Erythroblast (primary cell): Measurements from ENCODE around the gene ZDHHC11.
"Not testable (repeated sequence)": the region's sequence is repeated elsewhere in the genome, so short reads cannot be mapped to it uniquely, and the experiment has no call there.

Experiments
- DNase-seq, 2 experiments: peaks; one replicate each; lab custom pipeline; 2025; lab: John Stamatoyannopoulos, UW
- GATA1 ChIP-seq: IDR thresholded peaks from 2 replicates; pipeline ENCODE4 v1.6.1; 2011; ENCODE audit warnings: low read depth, mild to moderate bottlenecking, control low read depth, low read length, moderate library complexity
- POLR2A ChIP-seq: IDR thresholded peaks from 2 replicates; pipeline ENCODE4 v1.6.1; 2011; ENCODE audit warnings: mild to moderate bottlenecking, low read length

Gene ZDHHC11

DNA sequence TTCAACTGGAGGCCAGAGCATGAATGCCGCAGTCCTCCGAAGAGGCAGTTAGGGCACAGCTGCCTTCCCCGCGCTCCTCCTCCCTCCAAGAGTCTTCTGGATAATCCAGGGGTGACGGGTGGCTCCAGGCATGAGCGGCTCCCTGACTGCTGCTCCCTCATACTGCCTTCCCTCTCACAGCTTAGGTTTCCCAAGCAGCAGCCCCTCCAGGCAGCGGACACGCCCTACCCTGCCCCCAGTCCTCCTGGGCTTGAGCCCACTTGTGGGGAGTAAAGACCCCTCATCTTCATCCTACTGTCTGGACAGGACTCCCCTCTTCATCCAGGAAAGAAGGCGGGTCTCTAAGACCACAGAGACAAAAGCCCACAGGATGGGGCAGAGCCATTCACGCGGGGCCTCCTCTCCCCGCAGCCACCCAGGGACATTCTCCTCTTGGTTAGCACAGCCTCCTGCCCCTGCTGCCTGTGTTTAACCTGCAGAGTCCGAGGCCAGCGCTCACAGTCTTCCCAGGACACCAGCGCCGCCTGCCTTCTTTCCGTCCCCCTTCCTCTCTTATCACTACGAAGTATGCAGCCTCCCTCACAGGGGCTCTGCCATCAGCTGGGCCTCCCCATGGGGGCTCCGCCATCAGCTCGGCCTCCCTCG lies 5.6 kb downstream of the ZDHHC11 start:
- DNase-seq, result not testable (repeated sequence)

DNA sequence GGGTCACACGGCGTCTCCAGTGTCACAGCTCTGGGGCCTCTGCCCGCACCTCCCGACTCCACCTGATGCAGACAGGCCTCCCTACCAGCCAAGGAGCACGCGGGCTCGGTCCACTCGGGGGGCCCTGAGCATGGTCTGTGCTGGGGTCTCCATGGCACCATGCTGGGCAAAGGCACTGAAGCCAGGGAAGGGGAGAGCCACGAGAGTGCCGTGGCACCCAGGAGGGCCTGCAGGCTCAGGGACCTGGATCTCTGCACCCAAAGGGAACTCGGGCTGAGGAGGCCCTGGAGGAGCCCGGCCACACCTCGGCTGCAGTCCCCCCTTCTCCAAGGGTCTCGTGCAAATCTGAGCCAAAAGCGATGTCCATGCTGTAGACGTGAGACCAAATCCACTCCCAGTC lies 6.4 kb downstream of the ZDHHC11 start:
- not testable (repeated sequence) for DNase-seq

DNA sequence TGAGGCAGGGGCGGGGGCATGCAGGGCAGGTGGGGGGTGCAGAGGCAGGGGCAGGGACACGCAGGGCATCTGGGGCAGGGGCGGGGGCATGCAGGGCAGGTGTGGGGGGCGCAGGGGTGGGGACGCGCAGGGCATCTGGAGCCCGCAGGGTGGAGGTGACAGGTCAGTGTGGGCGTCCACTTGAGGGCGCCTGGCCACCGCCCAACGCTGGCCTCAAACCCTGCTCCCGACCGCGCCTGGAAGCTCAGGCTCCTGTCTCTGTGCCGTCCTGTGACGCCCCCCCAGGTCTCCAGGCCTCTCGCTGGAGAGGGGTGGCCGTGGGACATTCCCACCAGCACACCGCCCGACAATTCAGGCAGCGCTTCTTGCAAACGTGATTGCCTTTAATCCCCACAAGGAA lies 6.9 kb downstream of the ZDHHC11 start:
- DNase-seq, result not testable (repeated sequence)

DNA sequence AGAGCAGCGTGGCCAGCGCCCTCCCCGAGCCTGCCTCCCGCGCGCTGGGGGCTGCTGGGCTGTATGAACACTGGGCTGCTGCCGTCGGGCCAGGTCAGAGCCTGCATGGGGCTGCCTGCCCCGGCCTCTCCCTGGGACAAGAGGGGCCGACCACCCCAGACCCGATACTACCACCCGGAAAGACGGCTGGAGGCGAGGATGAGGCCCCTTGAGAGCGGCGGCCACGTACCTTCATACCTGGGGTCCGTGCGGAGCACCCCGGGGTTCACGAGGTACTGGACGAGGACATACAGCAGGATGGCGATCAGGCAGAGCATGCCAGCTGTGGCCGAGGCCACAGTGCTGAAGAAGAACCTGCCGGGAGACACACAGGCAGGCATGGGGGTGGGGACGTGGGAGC lies 7.4 kb downstream of the ZDHHC11 start:
- DNase-seq, result not testable (repeated sequence)

DNA sequence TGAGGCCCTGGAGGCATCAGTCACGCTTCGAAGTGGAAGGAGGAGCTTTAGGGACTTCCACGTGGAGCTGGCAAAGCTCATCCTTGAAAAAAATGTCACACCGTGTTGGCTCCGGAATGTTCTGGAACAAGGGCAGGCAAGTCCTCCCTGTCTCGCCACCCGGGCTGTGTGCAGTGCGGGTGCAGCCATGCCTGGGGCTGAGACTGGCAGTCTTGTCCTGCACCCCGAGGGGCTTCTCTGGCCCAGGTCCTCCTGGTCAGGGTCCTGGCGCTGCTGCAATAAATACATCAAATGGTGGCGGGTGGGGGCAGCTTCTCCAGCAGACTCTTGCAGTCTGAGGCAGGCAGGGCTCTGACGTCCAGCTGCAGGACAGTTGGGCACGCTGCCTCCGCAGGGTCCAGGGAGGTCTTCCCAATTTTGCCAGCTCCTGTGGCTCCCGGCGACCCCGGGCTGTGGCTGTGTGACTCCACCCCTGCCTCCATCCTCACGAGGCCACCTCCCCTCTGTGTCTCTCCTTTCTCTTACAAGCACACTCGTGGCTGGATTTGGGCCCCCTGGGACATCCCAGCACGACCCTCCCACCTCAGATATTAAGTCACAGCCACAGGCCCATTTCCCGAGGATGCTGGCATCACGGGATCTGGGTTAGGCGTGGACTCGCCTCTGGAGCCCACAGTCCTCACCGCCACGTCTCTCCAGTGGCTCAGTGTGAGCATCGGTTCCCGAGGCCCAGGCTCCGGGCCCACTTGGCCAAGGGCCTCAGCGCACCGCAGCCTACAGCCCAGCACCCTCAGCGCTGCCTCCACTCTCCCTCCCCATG lies 8.2 kb downstream of the ZDHHC11 start:
- not testable (repeated sequence) for DNase-seq

DNA sequence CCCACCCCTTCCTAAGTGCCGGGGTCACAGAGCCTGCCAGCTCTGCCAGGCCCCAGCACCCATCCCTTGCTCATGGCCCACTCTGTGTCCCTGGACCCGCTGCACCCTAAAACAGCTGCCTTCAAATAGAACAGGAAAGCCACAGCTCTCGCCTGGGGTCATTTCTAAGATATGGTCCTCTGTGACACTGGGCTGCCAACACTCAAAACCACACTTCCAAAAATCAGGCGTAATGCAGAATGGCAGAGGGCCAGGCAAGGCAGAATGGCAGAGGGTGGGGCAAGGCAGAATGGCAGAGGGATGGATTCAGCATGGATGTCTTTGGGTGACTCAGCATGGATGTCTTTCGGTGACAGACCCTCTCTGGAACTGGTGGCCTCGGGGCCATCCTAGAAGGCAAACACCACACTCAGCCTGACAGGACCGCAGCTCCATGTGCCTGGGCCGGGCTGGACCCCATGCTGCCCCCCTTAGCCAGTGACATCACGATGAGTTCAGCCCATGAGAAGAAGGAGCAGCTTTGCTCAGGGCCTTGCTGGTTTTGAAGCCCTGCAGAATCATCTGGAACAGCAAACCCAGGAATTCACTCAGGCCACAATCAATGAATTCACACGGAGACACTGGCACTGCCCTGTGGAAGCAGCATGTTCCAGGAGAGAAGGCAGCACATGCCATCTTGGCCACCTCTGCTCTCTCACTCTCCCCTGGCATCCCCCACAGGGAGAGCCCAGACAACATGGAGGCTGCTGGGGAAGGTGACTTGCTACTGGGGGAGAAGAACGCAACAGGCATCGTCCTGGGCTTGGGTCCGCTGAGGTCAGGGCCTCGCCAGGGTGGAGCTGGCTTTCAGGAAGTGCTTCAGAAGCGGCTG lies 9.0 kb downstream of the ZDHHC11 start:
- not testable (repeated sequence) for DNase-seq

DNA sequence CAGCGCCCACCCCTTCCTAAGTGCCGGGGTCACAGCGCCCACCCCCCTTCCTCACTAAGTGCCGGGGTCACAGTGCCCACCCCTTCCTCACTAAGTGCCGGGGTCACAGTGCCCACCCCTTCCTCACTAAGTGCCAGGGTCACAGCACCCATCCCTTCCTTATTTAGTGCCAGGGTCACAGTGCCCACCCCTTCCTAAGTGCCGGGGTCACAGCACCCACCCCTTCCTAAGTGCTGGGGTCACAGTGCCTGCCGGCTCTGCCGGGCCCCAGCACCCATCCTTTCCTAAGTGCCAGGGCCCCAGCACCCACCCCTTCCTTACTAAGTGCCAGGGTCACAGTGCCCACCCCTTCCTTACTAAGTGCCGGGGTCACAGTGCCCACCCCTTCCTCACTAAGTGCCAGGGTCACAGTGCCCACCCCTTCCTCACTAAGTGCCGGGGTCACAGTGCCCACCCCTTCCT lies 9.8 kb downstream of the ZDHHC11 start:
- not testable (repeated sequence) for DNase-seq

DNA sequence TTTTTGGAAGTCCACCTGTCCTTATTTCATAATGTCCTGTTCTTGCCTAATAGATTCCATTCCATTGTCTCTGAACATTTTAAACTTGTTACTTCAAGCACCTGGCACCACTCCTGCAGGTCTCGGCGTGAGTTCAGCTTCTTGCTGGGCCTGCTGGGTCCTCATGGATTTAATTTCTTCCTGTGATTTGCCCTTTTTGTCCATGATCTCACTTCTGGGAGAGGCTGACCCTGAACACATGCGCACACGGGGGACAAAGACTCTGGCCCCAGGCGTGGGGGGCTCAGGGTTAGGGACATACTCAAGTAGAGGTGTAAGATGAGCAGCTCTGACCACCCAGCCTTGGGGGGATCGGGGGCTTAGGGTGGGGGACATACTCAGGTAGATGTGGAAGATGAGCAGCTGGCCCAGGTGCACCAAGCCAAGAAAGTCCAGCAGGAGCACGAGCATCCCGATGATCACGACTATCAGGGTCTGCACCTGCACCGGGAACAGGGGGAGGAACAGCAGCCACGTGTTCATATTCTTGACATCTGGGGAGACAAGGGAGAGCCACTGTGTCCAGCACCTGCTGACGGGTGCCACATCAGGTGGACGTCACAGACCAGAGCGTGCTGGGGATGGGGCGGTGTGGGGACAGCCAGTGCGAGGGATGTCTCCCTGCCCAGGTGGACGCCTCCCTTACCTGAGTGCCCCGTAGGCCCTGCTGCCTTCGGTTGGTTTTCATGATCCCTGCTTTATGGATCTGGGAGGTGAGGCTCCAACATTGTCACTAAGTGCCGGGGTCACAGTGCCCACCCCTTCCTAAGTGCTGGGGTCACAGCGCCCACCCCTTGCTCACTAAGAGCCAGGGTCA lies 10.4 kb downstream of the ZDHHC11 start:
- not testable (repeated sequence) for DNase-seq

DNA sequence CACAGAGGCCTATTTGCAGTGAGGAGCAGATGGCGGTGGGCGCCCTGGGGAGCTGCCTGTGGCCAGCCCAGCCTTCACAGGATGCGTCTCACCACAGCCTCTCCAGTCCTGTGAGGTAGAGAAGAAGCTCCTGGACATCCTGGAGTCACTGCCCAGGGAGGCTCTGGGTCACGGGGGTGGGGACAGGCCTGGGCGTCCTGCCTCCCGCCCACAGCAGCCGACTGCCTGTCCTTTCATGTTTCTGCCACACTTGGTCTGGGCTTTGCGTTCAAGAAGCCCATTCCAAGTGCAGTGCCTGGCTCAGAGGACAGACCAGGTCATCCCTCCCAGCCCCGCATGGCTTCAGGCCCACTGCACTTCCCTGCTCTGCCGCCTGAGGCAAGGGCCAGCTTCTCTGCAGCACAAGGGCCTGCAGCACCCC lies 12.3 kb downstream of the ZDHHC11 start:
- DNase-seq, result not testable (repeated sequence)

DNA sequence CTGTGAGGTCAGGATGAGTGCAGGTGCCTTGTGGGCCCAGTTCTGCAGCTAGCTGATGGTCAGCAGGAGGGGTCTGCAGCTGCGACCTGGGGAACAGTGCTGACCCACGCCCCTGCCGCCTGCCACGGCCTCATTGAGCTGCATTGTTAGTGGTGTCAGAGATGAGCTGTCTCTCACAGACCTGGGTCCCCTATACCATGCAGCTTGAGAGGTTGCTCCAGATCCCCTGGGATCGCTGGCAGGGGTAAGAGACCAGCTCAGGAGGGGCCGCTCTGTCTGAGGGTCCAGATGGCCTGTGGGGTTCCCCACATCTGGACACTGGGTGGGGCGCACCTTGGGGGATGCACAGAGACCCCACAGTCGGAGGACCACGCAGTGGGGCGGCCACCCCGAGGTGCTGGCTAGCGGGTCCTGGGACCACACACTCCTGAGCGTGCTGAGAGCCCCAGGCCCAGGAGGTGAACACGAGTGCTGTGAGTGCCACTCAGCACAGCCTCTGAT lies 13.1 kb downstream of the ZDHHC11 start:
- not testable (repeated sequence) for DNase-seq

DNA sequence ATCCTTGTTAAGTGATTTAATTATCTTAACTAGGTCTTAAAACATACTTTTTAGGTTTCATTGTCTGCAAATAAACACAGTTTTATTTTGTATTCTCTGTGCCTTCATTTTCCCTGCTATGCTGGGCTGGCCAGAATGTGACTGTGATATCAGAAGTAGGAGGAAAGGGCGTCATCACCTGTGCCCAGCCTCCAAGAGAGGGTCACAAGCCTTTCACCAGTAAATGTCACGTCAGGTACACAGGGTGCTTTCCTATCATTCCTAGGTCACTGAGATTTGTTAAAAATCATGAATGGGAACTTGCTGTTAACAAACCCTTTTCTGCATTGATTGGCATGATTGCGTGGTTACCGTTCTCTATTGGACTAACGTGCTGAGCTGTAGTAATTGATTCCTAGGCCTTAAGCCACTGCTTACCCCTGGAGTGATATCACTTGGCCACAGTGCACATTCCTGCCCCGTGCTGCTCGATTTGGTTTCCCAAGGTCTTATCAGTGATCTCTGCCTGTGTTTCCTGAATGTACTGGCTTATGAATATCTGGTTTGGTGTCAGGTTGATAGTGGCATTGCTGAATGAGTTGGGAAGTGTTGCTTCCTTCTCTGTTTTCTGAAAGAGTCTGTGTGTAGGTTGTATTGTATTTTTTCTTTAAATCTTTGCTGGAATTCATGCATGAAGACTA lies 14.7 kb downstream of the ZDHHC11 start:
- DNase-seq, result peak in 1 of 2 experiments; percentile 27

DNA sequence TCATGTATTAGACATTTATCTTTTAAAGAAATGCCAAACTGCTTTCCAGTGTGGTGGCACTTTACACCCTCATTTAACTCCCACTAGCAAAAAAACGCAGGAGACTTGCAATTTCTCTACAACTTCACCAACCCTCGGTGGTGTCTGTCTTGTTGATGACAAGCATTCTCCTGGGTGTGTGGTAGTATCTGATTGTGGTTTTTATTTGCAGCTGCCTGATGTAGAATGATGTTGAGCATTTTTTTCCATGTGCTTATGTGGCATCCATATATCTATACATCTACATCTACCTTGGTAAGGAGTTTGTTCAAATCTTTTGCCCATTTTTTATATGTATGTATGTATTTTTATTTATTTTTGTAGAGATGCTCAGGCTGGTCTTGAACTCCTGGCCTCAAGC lies 16.8 kb downstream of the ZDHHC11 start:
- not testable (repeated sequence) for DNase-seq

DNA sequence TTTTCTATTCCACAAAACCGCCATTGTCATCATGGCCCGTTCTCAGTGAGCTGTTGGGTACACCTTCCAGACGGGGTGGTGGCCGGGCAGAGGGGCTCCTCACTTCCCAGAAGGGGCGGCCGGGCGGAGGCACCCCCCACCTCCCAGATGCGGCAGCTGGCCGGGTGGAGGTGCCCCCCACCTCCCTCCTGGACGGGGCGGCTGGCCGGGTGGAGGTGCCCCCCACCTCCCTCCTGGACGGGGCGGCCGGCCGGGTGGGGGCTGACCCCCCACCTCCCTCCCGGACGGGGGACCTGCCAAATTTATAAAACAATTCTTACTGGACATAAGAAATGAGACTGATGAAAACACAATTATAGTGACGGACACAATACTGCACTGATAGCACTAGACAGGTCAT lies 22.6 kb downstream of the ZDHHC11 start:
- DNase-seq, result not testable (repeated sequence)

DNA sequence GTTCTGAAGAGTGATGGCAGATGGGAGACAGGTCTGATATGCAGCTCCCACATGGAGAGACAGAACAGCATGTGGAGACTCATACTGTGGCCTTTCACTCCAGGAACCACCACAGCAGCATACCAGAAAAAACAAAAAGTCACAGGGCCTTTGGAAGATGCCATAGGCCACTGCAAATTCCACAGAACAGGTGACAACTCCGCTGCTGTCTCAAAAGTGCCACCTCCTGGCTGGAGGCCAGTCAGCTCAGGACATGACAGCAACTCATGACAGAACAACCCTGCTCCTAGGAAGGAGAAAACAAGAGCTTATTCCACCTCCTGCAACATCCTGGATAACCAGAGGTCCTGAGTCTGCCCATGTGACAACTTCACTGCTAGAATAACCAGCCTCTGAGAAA lies 25.2 kb downstream of the ZDHHC11 start:
- DNase-seq, result not testable (repeated sequence)

DNA sequence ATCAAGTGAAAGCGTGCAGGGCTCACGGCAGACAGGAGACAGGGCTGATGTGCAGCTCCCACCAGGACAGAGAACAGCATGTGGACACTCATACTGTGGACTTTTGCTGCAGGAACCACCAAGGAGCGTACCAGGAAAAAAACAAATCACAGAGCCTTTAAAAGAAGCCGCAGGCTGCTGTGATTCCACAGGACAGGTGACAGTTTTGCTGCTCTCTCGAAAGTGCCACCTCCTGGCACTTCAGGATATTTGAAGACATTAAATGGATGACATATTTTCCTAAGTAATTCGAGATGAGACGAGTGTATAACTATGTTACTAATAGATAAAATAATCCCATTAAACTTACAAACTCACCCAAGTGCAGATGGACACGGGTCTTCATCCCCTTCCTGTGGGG lies 29.3 kb downstream of the ZDHHC11 start:
- no peak for DNase-seq
- TF ChIP-seq POLR2A (no peak), GATA1 (no peak)
